ENCODE measurements around the gene VASH1. TPM values are rescaled to one million over a fixed set of nuclear protein-coding genes. Genes with fewer than 3 reads are reported as not detected.

The VASH1 gene
- total RNA-seq, 2 donors from 2014 or later = 2.1 to 19.8 TPM

DNA sequence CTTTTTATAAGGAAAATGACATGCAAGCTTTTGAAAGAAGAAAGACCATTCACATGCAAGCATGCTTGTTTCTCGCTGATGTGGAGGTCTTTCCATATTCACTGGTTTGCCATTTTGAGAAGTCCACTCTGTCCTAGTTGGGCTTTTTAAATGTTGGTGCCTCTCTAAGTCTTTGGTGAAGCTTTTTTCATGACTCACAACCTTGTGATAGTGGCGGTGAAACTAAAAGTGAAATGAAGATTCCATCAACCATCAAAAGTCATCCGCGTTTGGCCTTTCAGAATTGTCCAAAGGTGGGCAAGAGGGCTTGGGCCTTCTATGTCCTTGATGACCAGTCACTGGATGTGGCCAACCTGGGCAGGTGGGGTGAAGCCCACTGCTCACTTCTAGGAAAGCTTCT, 69.3 kb downstream of the VASH1 start:
- H3K36me3 ChIP-seq = no peaks in the 10 kb centered on the region
- no peak overlapping the region for H3K4me3 ChIP-seq
- no peak for DNase-seq (ENCODE audit: low spot score)
- no peaks in the 10 kb centered on the region for H3K9me3 ChIP-seq
- no peak overlapping the region for H3K27ac ChIP-seq
- H3K27me3 ChIP-seq (replicated peaks; ENCODE audit: insufficient read depth) = no peaks in the 10 kb centered on the region
- intact Hi-C loops (cut with DNase I) = no loop called here
- TF ChIP-seq POLR2AphosphoS5 (IDR thresholded peaks at IDR 0.05) (no peak), CTCF (IDR thresholded peaks at IDR 0.05) (no peak), POLR2A (IDR thresholded peaks at IDR 0.05) (no peak)
- no peaks in the 10 kb centered on the region for H3K4me1 ChIP-seq (replicated peaks)
- WGBS = 94% methylated on average over 4 of the region's 4 CpGs

DNA sequence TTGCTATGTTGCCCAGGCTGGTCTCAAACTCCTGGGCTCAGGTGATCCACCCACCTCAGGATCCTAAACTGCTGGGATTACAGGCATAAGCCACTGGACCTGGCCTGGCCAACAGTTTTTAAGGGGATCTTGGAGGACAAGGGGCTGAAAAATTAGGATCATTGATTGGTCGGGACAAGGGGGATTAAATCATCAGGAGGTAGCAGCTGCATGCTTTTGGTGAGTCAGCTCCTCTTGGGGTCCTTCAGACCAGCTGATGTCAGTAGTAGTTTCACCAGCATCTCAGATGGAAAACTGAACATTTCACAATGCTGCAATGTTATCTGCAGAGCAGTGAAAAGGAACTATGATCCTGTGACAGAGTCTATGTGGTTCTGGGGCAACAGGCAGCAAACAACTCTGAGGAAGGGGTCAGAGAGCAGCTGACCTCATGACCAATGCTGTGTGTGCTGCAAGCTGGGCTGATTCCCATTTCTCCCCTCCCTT, 71.3 kb downstream of the VASH1 start:
- WGBS = 90% methylated on average over 1 of the region's 1 CpG
- Histone ChIP-seq H3K27ac (no peak overlapping the region), H3K27me3 (replicated peaks; ENCODE audit: insufficient read depth) (no peaks in the 10 kb centered on the region), H3K4me3 (no peak overlapping the region), H3K36me3 (no peaks in the 10 kb centered on the region), H3K9me3 (no peaks in the 10 kb centered on the region), H3K4me1 (replicated peaks) (no peaks in the 10 kb centered on the region)
- intact Hi-C loops (cut with DNase I) = no loop called here
- DNase-seq (ENCODE audit: low spot score) = no peak
- TF ChIP-seq CTCF (IDR thresholded peaks at IDR 0.05) = no peak
- no peak for TF ChIP-seq POLR2A (IDR thresholded peaks at IDR 0.05)
- TF ChIP-seq POLR2AphosphoS5 (IDR thresholded peaks at IDR 0.05) = no peak

Other genes with a start within 250 kb of the VASH1 start
- gene ANGEL1, start 51.4 kb downstream of the VASH1 start, total RNA-seq = 10 to 100 TPM; 10.3 to 58.8 TPM
- gene LRRC74A, start 64.9 kb downstream of the VASH1 start, total RNA-seq = 1 to 10 TPM in 1 of 2 donors, not detected in 1; 6.0 TPM

All from prostate gland (tissue), 2 donors.